ENCODE data around the gene LAMA5. TPM values are rescaled to one million over a fixed set of nuclear protein-coding genes. Genes with fewer than 3 reads are reported as not detected.

LAMA5 gene
- total RNA-seq, 1 donor from 2014 or later = 240 TPM

DNA sequence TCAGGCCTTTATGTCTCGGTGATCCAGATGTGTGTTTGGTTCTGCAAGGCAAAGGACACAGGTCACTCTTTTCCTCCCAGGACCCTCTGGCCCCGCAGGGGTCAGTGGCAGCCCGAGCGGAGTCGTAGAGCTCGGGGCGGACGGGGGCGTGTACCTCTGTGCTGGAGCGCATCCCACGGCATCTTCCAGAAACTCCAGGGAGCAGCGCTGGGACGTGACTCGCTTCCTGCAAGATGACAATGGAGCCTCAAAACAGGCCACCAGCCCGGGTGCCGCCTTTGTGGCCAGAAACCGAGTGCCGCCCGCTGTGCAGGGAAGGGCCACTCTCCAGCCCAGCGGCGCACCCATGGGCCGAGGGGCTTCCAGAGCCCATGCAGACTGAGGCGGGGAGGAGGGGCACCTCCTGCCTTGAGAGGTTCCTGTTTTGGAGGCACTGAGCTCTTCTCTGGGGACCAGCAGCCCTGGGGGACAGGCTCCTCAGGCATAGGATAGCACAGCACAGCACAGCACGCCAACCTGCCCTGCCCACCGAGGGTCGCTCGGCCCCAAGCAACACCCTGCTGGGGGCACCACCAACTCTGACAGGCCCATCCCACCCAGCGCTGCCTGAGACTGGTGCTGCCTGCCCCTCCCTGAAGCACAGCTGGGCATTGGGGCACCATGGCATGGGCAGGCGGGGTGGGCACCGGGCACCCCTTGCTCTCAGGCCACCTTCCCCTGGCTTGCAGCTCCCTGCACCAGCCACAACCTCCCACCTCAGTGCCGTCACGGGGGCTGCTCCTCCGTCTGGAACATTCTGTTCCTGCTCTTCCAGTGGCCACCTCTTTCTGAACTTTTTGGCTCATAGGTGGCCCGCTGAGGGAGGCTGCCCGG, 29.5 kb upstream of the LAMA5 start:
- TF ChIP-seq, protein P1, sequence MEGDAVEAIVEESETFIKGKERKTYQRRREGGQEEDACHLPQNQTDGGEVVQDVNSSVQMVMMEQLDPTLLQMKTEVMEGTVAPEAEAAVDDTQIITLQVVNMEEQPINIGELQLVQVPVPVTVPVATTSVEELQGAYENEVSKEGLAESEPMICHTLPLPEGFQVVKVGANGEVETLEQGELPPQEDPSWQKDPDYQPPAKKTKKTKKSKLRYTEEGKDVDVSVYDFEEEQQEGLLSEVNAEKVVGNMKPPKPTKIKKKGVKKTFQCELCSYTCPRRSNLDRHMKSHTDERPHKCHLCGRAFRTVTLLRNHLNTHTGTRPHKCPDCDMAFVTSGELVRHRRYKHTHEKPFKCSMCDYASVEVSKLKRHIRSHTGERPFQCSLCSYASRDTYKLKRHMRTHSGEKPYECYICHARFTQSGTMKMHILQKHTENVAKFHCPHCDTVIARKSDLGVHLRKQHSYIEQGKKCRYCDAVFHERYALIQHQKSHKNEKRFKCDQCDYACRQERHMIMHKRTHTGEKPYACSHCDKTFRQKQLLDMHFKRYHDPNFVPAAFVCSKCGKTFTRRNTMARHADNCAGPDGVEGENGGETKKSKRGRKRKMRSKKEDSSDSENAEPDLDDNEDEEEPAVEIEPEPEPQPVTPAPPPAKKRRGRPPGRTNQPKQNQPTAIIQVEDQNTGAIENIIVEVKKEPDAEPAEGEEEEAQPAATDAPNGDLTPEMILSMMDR (conservative IDR thresholded peaks at IDR 0.05; ENCODE audit: low read depth, low read length) = no peak
- DNase-seq (ENCODE audit: low read depth) = no peak

DNA sequence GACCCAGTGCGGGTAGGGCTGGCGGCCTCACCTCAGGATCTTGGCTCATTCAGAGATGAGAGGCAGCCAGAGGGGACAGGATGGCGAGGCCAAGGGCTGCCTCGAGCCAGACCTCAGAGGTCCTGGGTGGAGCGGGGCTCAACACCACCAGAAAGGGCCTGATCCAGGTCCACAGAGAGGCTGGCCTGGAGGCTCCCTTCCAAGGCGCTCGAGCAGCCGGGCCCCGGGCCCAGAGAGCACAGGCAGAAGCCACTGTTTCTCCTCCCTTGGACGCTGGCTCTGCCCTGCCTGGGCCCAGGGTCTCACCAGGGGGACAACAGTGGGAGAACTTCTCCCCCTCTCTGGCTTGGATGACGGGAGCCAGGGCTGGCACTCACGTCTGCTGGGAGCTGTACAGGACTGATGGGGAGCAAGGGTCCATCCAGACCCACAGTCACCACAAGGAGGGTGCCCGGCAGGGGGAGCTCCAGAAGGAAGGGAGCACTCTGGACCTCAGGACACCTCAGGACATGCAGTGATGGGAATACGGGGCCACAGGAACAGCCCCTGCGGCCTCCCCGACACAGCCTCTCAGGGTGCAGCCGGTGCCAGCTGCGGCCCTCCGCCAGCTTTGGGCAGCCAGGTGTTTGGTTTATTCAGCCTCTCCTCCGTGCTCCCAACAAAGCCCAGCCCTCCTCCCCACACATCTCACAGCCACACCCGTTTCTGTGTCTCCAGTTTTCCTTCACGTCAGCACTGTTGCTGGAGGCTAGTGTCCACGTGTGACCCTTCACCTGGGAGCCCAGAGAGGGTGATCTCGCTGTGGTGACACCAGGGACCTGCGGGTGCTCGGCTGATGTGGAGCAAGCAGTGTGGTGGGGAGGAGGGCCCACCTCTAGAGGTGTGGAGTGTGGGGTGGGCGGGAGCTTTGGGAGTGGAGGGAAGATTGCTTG, 28.5 kb upstream of the LAMA5 start:
- H3K4me3 ChIP-seq (ENCODE audit: low read depth, low read length) = no peak overlapping the region
- TF ChIP-seq, protein P1 (conservative IDR thresholded peaks at IDR 0.05; ENCODE audit: low read depth, low read length) = no peak
- DNase-seq (ENCODE audit: low read depth) = no peak

More for the DNA sequence above, 29.5 kb upstream of the LAMA5 start:
- no peak overlapping the region for H3K4me3 ChIP-seq (ENCODE audit: low read depth, low read length)

DNA sequence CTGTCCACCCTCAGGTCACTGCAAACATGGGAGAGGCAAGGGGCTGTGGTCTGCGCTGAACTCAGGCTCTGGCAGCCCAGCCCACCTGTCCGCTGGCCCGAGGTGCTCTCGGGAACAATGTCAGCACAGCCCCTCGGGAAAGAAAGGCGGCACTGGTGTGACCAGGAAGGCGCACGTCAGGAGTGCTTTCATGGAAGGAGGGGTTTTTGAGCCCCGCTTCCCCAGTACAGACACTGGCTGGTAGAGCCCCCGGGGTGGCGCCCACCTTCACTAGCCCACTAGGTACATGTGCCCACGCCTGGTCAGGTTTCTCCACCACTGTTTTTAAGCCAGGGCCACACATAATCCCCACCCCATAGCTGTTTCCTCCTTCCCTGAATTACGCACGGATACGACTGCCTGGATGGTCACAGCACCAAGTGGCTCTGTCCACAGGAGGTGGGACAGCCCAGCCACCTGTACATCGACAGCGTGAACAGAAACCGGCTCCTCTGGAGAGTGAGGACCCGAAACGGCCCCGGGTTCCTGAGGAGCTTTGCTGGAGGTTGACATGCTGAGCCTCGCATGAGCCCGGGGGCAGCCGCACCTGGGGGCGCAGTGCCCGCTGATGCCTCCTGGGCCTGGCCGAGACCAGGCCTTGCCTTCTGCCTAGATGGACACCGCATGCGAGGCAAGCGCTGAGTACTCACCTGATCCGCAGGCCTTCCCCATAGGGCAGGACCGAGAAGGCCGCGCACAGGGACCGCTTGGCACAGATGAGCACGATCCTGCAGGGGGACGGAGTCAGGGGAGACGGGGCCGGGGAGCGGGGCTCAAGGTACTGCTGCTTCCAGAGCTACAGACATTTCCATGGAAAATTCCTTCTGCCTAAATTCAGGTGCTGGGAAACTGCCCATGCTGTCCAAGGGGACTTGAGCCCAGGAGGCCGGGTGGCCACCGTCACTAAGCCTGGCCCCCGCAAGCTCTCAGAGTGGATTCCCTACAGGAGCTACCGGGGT, 27.4 kb upstream of the LAMA5 start:
- TF ChIP-seq, protein P1 (conservative IDR thresholded peaks at IDR 0.05; ENCODE audit: low read depth, low read length) = no peak
- no peak overlapping the region for H3K4me3 ChIP-seq (ENCODE audit: low read depth, low read length)
- DNase-seq (ENCODE audit: low read depth) = no peak

DNA sequence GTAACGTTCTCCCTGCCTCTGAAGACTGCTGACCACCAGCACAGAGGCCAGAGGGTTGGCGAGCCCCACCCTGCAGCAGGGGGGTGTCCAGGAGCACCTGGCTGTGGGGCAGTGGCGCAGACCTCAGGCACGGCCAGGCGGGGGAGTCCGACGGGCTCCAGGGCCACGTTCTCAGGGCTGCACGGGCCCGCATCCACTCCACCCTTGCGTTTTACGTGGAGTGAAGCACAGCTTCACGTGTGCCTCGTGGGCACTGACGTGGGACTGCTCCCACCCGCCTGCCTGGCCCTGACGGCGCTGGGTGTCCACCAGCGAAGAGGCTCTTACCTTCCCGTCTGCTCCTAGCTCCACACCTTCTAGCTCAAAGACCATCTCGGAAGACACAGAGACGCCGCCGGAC, 26.7 kb upstream of the LAMA5 start:
- DNase-seq (ENCODE audit: low read depth) = no peak
- no peak overlapping the region for H3K4me3 ChIP-seq (ENCODE audit: low read depth, low read length)
- TF ChIP-seq, protein P1 (conservative IDR thresholded peaks at IDR 0.05; ENCODE audit: low read depth, low read length) = no peak

DNA sequence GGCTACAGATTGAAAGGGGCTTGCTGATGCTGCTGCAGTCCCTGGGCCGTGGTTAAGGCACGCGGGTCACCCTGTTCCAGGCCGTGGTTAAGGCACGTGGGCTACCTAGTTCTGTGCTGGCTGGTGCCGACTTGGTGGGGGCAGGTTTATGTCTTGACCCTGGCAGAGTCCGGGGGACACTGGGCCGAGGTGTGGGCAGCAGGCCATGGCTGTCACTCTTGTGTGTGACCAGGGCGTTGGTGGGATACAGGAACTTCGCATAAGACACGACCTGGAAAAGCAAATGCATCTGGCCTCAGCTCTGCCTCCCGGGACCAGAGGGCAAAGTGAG, 26.2 kb upstream of the LAMA5 start:
- TF ChIP-seq, protein P1 (conservative IDR thresholded peaks at IDR 0.05; ENCODE audit: low read depth, low read length) = no peak
- no peak for DNase-seq (ENCODE audit: low read depth)
- H3K4me3 ChIP-seq (ENCODE audit: low read depth, low read length) = no peak overlapping the region

DNA sequence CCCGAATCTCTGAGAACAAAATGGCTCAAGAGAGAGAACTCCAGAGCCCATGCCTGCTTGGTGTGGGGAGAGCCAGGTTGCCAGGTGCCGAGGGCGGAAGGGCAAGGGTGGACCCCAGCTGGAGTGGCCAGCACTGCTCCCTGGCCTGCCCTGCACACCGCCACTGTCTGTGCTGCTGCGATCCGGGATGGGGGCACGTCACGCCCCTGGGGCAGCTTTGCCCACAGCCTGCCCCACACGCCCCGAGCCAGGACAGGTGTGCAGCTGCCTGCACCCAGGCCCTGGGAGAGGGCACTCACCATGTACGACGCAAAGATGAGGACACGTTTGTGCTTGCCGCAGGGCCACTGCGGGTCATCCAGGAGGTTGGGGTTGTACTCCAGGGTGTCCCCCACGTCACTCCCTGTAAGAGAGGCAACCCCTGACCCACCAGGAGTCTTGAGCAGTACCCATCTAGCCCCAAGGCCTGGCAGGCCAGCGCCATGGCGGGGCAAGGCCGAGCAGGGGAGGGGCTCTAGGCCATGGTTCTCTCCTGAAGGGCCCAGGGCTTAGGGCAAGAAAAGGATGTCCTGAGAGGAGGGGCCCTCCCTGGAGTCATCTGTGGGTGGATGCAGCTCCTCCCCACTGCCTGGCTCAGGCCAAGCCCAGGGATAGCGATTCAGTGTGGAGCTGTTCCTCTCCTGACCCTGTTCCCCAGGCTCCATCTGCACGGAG, 25.7 kb upstream of the LAMA5 start:
- DNase-seq (ENCODE audit: low read depth) = no peak
- H3K4me3 ChIP-seq (ENCODE audit: low read depth, low read length) = no peak overlapping the region
- TF ChIP-seq, protein P1 (conservative IDR thresholded peaks at IDR 0.05; ENCODE audit: low read depth, low read length) = no peak

All from epithelial cell of proximal tubule (primary cell).